Measurements from ENCODE around the gene MRPS2. TPM values are rescaled to one million over a fixed set of nuclear protein-coding genes. Genes with fewer than 3 reads are reported as not detected.
"Not testable (repeated sequence)": the region's sequence is repeated elsewhere in the genome, so short reads cannot be mapped to it uniquely, and the experiment has no call there.

MRPS2 gene
- total and polyA plus RNA-seq, 10 of the 15 experiments (the other 5 are each of a cell fraction or from before 2014, with no cell fraction given) = 3.3 to 103 (median 69.5) TPM

- TF ChIP-seq, protein P1, sequence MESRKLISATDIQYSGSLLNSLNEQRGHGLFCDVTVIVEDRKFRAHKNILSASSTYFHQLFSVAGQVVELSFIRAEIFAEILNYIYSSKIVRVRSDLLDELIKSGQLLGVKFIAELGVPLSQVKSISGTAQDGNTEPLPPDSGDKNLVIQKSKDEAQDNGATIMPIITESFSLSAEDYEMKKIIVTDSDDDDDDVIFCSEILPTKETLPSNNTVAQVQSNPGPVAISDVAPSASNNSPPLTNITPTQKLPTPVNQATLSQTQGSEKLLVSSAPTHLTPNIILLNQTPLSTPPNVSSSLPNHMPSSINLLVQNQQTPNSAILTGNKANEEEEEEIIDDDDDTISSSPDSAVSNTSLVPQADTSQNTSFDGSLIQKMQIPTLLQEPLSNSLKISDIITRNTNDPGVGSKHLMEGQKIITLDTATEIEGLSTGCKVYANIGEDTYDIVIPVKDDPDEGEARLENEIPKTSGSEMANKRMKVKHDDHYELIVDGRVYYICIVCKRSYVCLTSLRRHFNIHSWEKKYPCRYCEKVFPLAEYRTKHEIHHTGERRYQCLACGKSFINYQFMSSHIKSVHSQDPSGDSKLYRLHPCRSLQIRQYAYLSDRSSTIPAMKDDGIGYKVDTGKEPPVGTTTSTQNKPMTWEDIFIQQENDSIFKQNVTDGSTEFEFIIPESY (IDR thresholded peaks at IDR 0.05) = no peak
- TF ChIP-seq MYB (IDR thresholded peaks at IDR 0.05; ENCODE audit: borderline replicate concordance, low read depth, low read length) = no peak
- no peak for TF ChIP-seq BRCA1 (IDR thresholded peaks at IDR 0.05; ENCODE audit: low read depth, low read length)
- no peak for TF ChIP-seq TCF7 (IDR thresholded peaks at IDR 0.05; ENCODE audit: borderline replicate concordance)
Measured at GRCh38 chr9:135450956-135451355, 49.5 kb upstream of the MRPS2 start (continued).

DNA sequence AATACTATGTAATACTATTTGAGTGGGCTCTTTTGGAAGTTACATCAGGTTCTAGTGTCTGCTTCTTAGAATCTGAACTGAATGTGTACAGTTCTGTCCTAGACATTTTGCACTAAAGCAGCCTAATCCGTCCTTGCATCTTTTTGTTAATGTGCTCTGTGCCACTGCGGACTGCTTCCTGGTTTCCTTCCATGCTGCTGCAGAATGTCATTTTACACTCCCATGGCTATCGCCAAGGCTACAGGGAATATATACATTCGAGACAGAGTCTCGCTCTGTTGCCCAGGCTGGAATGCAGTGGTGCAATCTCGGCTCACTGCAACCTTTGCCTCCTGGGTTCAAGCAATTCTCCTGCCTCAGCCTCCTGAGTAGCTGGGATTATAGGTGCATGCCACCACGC, 48.6 kb upstream of the MRPS2 start:
- H3K79me2 ChIP-seq (ENCODE audit: control insufficient read depth, insufficient read depth, low read length); CTCF ChIA-PET; FAIRE-seq; H3K4me2 ChIP-seq (ENCODE audit: control insufficient read depth, insufficient read depth); RAD21 ChIA-PET (ENCODE audit: unreplicated experiment); H3K4me1 ChIP-seq (ENCODE audit: control insufficient read depth, insufficient read depth, low read length); H3K27me3 ChIP-seq (replicated peaks in 1 of 2; ENCODE audit: control insufficient read depth in 2 of 2, insufficient read depth in 2 of 2, low read length in 1 of 2); in situ Hi-C loops (cut with MboI); H3K4me3 ChIP-seq; BruUV-seq (replicated peaks); H3K36me3 ChIP-seq (ENCODE audit: control insufficient read depth in 2 of 2, insufficient read depth in 2 of 2, low read length in 1 of 2); POLR2A ChIA-PET; H3K9ac ChIP-seq (ENCODE audit: control insufficient read depth, insufficient read depth, low read length); H3K9me3 ChIP-seq (replicated peaks; ENCODE audit: control insufficient read depth, insufficient read depth, low read length); ATAC-seq; H4K20me1 ChIP-seq (ENCODE audit: control insufficient read depth, insufficient read depth); DNase-seq (ENCODE audit: low read depth, low spot score); H3K27ac ChIP-seq (ENCODE audit: control insufficient read depth, insufficient read depth); intact Hi-C loops (cut with micrococcal nuclease; ENCODE audit: unreplicated experiment); H2AFZ ChIP-seq (ENCODE audit: control insufficient read depth, low read depth, low read length): not testable (repeated sequence)
- SMC1A ChIA-PET (ENCODE audit: uncharacterized antibody, unreplicated experiment) = interaction anchor here (0.7 kb wide), 1 partner anchor 18 kb away, joined by 3 read pairs; no protein-coding TSS in a partner anchor
- 45% methylated on average over 6 of the region's 7 CpGs for WGBS (ENCODE audit: insufficient coverage, insufficient replicate concordance, low lambda C conversion rate, missing lambda C conversion rate)

All from GM12878 (cell line).